Right atrium auricular region (tissue), 2 donors: ENCODE data around the gene BCL2L12. TPM values are rescaled to one million over a fixed set of nuclear protein-coding genes. Genes with fewer than 3 reads are reported as not detected.
A peak's percentile ranks its signal among the peaks of the same experiment; 100 is the strongest.

Experiments
- DNase-seq: peaks from one replicate; pipeline ENCODE4 v3.0.0-alpha.2; 2019; ENCODE audit warnings: low spot score
- H3K27ac ChIP-seq, 2 donors: fragments of 200-600 bp; sonication (generic); 1 replicate in 1 of 2; 2 replicates in 1 of 2; pipeline ENCODE4 v1.5.1; 2016 to 2019
- H3K27me3 ChIP-seq, 2 donors: fragments of 200-600 bp; sonication (generic); one replicate each; pipeline versions ENCODE4 v1.5.1 to v1.6.0; 2017 to 2019
- H3K36me3 ChIP-seq: fragments of 200-600 bp; sonication (generic); one replicate; pipeline ENCODE4 v1.5.1; 2016
- H3K4me1 ChIP-seq, 2 donors: fragments of 200-600 bp; sonication (generic); one replicate each; pipeline versions ENCODE4 v1.5.1 to v1.6.0; 2017 to 2019
- H3K4me3 ChIP-seq, 2 donors: fragments of 200-600 bp; sonication (generic); 1 replicate in 1 of 2; 2 replicates in 1 of 2; pipeline ENCODE4 v1.5.1; 2017 to 2019; ENCODE audit warnings: mild to moderate bottlenecking in 1 of 2, moderate library complexity in 1 of 2
- H3K9me3 ChIP-seq, 2 donors: fragments of 200-600 bp; sonication (generic); one replicate each; pipeline ENCODE4 v1.5.1; 2019
- total RNA-seq, 2 donors: library from RNA; depleted of rRNA; stranded (reverse); fragments of >200 nt; gene quantifications; one replicate each; pipeline ENCODE4 v1.1.0, GENCODE V29; 2016
- TF ChIP-seq, protein P1 (sequence below), 2 donors: fragments of 200-600 bp; sonication (generic); IDR thresholded peaks; one replicate each; pipeline ENCODE4 v1.5.1; 2019; ENCODE audit warnings: antibody characterized with exemption in 2 of 2

The BCL2L12 gene
- total RNA-seq, 2 donors from 2014 or later = 5.7 to 6.5 TPM

GRCh38 chr19:49678985-49679770, 13.4 kb downstream of the BCL2L12 start:
- peaks cover 0 to 54% of the 10 kb centered on the region in 2 donors for H3K4me1 ChIP-seq
- no peak for DNase-seq
- H3K4me3 ChIP-seq = peak overlapping the region in 1 of 2 donors; percentile 99
- H3K27ac ChIP-seq = peak overlapping the region; percentile 98
- no peaks in the 10 kb centered on the region for H3K27me3 ChIP-seq
- peaks cover 33% of the 10 kb centered on the region for H3K36me3 ChIP-seq
- no peaks in the 10 kb centered on the region for H3K9me3 ChIP-seq
- TF ChIP-seq, protein P1, sequence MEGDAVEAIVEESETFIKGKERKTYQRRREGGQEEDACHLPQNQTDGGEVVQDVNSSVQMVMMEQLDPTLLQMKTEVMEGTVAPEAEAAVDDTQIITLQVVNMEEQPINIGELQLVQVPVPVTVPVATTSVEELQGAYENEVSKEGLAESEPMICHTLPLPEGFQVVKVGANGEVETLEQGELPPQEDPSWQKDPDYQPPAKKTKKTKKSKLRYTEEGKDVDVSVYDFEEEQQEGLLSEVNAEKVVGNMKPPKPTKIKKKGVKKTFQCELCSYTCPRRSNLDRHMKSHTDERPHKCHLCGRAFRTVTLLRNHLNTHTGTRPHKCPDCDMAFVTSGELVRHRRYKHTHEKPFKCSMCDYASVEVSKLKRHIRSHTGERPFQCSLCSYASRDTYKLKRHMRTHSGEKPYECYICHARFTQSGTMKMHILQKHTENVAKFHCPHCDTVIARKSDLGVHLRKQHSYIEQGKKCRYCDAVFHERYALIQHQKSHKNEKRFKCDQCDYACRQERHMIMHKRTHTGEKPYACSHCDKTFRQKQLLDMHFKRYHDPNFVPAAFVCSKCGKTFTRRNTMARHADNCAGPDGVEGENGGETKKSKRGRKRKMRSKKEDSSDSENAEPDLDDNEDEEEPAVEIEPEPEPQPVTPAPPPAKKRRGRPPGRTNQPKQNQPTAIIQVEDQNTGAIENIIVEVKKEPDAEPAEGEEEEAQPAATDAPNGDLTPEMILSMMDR (IDR thresholded peaks at IDR 0.05) = no peak

DNA sequence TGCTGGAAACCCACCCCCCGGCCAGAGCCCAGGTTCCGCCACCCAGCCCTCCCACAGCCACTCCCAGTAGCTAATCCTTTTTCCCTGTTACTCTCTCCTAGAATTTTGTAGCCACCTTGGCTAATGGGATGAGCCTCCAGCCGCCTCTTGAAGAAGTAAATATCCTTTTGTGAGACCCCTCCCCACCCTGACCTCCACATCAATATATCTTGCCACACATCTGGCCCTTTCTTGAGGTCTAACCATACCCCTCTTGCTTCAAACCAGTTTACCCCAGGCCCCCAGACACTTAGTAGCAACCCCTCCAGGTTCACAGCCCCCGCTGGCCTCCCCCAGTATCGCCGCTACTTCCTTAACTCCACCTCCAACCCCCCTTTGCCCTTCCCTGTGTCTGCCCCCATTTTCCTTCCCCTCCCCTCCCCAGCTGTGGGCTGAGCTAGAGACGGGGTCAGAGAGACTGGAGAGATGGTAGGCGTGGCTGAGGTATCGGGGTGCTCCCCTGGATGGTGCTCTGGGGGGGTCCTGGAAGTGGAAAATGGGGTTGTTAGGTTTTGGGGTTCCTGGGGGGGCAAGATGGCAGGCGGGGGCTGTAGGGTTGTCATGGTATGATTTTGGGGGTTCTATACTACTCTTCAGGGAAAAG, 14.2 kb downstream of the BCL2L12 start:
- Histone ChIP-seq H3K27ac (peak overlapping the region; percentile 98), H3K4me3 (peak overlapping the region in 1 of 2 donors; percentile 26)
- no peak for DNase-seq

GRCh38 chr19:49680421-49681351, 15.0 kb downstream of the BCL2L12 start:
- peaks cover 0 to 64% of the 10 kb centered on the region in 2 donors for H3K4me1 ChIP-seq
- peak overlapping the region; percentile 98 for H3K27ac ChIP-seq
- peak; percentile 83 for DNase-seq
- H3K9me3 ChIP-seq = no peaks in the 10 kb centered on the region
- no peaks in the 10 kb centered on the region for H3K27me3 ChIP-seq
- TF ChIP-seq, protein P1 (IDR thresholded peaks at IDR 0.05) = peak; percentile 100
- peaks cover 48% of the 10 kb centered on the region for H3K36me3 ChIP-seq
- H3K4me3 ChIP-seq = peak overlapping the region in 1 of 2 donors; percentile 26

More for the DNA sequence above, 14.2 kb downstream of the BCL2L12 start:
- peaks cover 0 to 60% of the 10 kb centered on the region in 2 donors for H3K4me1 ChIP-seq
- no peaks in the 10 kb centered on the region for H3K9me3 ChIP-seq
- H3K27me3 ChIP-seq = no peaks in the 10 kb centered on the region
- peaks cover 40% of the 10 kb centered on the region for H3K36me3 ChIP-seq
- TF ChIP-seq, protein P1 (IDR thresholded peaks at IDR 0.05) = no peak

GRCh38 chr19:49681830-49682229, 16.1 kb downstream of the BCL2L12 start:
- no peak for DNase-seq
- Histone ChIP-seq H3K36me3 (peaks cover 56% of the 10 kb centered on the region), H3K27ac (no peak overlapping the region), H3K27me3 (no peaks in the 10 kb centered on the region), H3K4me1 (peaks cover 0 to 65% of the 10 kb centered on the region in 2 donors), H3K9me3 (no peaks in the 10 kb centered on the region), H3K4me3 (no peak overlapping the region)
- TF ChIP-seq, protein P1 (IDR thresholded peaks at IDR 0.05) = no peak

DNA sequence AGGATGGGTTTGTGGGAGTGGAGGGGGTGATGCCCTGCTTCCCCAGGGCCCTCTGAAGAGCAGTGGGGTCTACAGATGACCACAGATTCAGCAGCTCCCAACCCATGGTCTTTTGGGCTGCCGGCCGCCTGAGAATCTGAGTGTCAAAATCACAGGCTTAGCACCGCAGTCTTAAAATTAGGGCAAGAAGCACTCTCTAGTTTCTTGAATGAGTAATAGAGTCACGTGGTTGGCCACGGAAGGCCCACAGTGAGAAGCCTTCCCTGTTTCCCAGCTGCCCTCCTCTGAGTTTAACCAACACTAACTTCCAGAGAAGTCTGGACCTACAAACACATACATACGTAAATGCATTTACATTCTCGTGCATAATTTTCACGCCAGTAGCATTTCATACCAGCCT, 16.5 kb downstream of the BCL2L12 start:
- peaks cover 0 to 69% of the 10 kb centered on the region in 2 donors for H3K4me1 ChIP-seq
- H3K36me3 ChIP-seq = peaks cover 56% of the 10 kb centered on the region
- no peak overlapping the region for H3K27ac ChIP-seq
- H3K4me3 ChIP-seq = no peak overlapping the region
- H3K27me3 ChIP-seq = no peaks in the 10 kb centered on the region
- TF ChIP-seq, protein P1 (IDR thresholded peaks at IDR 0.05) = no peak
- H3K9me3 ChIP-seq = no peaks in the 10 kb centered on the region
- DNase-seq = no peak
